IMR-90 (cell line): Measurements from ENCODE around the gene CRYGC. TPM values are rescaled to one million over a fixed set of nuclear protein-coding genes. Genes with fewer than 3 reads are reported as not detected.
A peak's percentile ranks its signal among the peaks of the same experiment; 100 is the strongest.
"Not testable (repeated sequence)": the region's sequence is repeated elsewhere in the genome, so short reads cannot be mapped to it uniquely, and the experiment has no call there.

ENCODE experiments used
- ATAC-seq: fragments of 200-7000 bp; cut with Tn5 transposase; 2 replicates; pipeline ENCODE4 v1.9.1; 2020; ENCODE audit warnings: low read depth, mild to moderate bottlenecking, moderate library complexity
- BruUV-seq: library from RNA; stranded (reverse); fragments of 400-500 nt; replicated peaks from 2 replicates; lab custom pipeline; 2021; lab: Mats Ljungman, UMichigan
- CTCF ChIA-PET: fragments of 300-600 bp; formaldehyde crosslinking; extraction: SDS; loops from one replicate; lab custom pipeline; 2021; ENCODE audit warnings: antibody characterized with exemption; lab: Yijun Ruan, JAX
- POLR2A ChIA-PET: fragments of 300-600 bp; sonication (Branson Sonifier 250); formaldehyde crosslinking; loops from one replicate; lab custom pipeline; 2022; ENCODE audit warnings: antibody characterized with exemption; ENCODE audit not compliant: unreplicated experiment; lab: Charles Lee
- DNase-seq: peaks from one replicate; pipeline ENCODE4 v3.0.0; 2013
- H2AFZ ChIP-seq: replicated peaks from 2 replicates; pipeline ENCODE3; 2013; ENCODE audit warnings: low read length, mild to moderate bottlenecking; ENCODE audit not compliant: poor library complexity
- H2AK5ac ChIP-seq: 2 replicates; pipeline ENCODE4 v1.6.1; 2013; ENCODE audit warnings: low read depth, low read length, inconsistent platforms
- H2AK9ac ChIP-seq: replicated peaks from 2 replicates; pipeline ENCODE3; 2013; ENCODE audit warnings: mild to moderate bottlenecking, low read depth, low read length, moderate library complexity; ENCODE audit not compliant: poor library complexity
- H2BK120ac ChIP-seq: 2 replicates; pipeline ENCODE4 v1.6.1; 2013; ENCODE audit warnings: low read depth, low read length, inconsistent platforms
- H2BK15ac ChIP-seq: 3 replicates; pipeline ENCODE4 v1.6.1; 2013; ENCODE audit warnings: low read depth, low read length, inconsistent platforms
- H2BK20ac ChIP-seq: 2 replicates; pipeline ENCODE4 v1.6.1; 2013; ENCODE audit warnings: low read depth, mild to moderate bottlenecking, inconsistent platforms, low read length, moderate library complexity
- H2BK5ac ChIP-seq: 2 replicates; pipeline ENCODE4 v1.6.1; 2013; ENCODE audit warnings: mild to moderate bottlenecking, low read depth, low read length, inconsistent platforms; ENCODE audit not compliant: poor library complexity, severe bottlenecking
- H3K14ac ChIP-seq: replicated peaks from 2 replicates; pipeline ENCODE4 v1.6.1; 2013; ENCODE audit warnings: low read depth, low read length, inconsistent platforms
- H3K18ac ChIP-seq: 2 replicates; pipeline ENCODE4 v1.6.1; 2013; ENCODE audit warnings: low read depth, low read length, control low read depth
- H3K23ac ChIP-seq: 2 replicates; pipeline ENCODE4 v1.6.1; 2013; ENCODE audit warnings: low read depth, low read length, inconsistent platforms
- H3K27ac ChIP-seq: 2 replicates; pipeline ENCODE4 v1.5.1; 2013; ENCODE audit warnings: mild to moderate bottlenecking, control low read depth, low read length; ENCODE audit not compliant: insufficient read depth
- H3K27me3 ChIP-seq: 2 replicates; pipeline ENCODE4 v1.6.1; 2013; ENCODE audit warnings: low read length; ENCODE audit not compliant: control insufficient read depth, insufficient read depth
- H3K36me3 ChIP-seq: 2 replicates; pipeline ENCODE4 v1.6.1; 2013; ENCODE audit warnings: low read length, mixed read lengths; ENCODE audit not compliant: control insufficient read depth, insufficient read depth
- H3K4ac ChIP-seq: 2 replicates; pipeline ENCODE4 v1.6.1; 2013; ENCODE audit warnings: low read depth, low read length, inconsistent platforms
- H3K4me1 ChIP-seq: 2 replicates; pipeline ENCODE4 v1.6.1; 2013; ENCODE audit warnings: low read length, mixed read lengths; ENCODE audit not compliant: control insufficient read depth, insufficient read depth
- H3K4me2 ChIP-seq: 2 replicates; pipeline ENCODE4 v1.6.1; 2013; ENCODE audit warnings: low read depth, mild to moderate bottlenecking, control low read depth, low read length, moderate library complexity
- H3K4me3 ChIP-seq: 2 replicates; pipeline ENCODE4 v1.5.1; 2013; ENCODE audit warnings: low read depth, mild to moderate bottlenecking, control low read depth, low read length, moderate library complexity; ENCODE audit not compliant: insufficient read depth
- H3K56ac ChIP-seq: 2 replicates; pipeline ENCODE4 v1.6.1; 2013; ENCODE audit warnings: low read length, inconsistent platforms; ENCODE audit not compliant: insufficient read depth; ENCODE audit errors: extremely low read depth
- H3K79me1 ChIP-seq, 2 experiments: 2 replicates each; pipeline ENCODE4 v1.6.1; 2013; ENCODE audit warnings: low read length in 2 of 2, inconsistent platforms in 1 of 2, low read depth in 1 of 2
- H3K9ac ChIP-seq: 2 replicates; pipeline ENCODE4 v1.6.1; 2013; ENCODE audit warnings: low read depth, low read length, control low read depth
- H3K9me1 ChIP-seq: 2 replicates; pipeline ENCODE4 v1.6.1; 2013; ENCODE audit warnings: low read length, inconsistent platforms; ENCODE audit not compliant: insufficient read depth
- H3K9me3 ChIP-seq: 2 replicates; pipeline ENCODE4 v1.6.1; 2013; ENCODE audit warnings: low read length; ENCODE audit not compliant: control insufficient read depth, insufficient read depth
- H4K20me1 ChIP-seq: 2 replicates; pipeline ENCODE4 v1.6.1; 2013; ENCODE audit warnings: low read length, inconsistent platforms; ENCODE audit not compliant: insufficient read depth
- H4K5ac ChIP-seq: 2 replicates; pipeline ENCODE4 v1.6.1; 2013; ENCODE audit warnings: mild to moderate bottlenecking, low read depth, low read length, control low read depth
- H4K8ac ChIP-seq, 2 experiments: 2 replicates each; pipeline ENCODE4 v1.6.1; 2013; ENCODE audit warnings: low read depth in 2 of 2, low read length in 2 of 2, control low read depth in 1 of 2, inconsistent platforms in 1 of 2
- H4K91ac ChIP-seq: 2 replicates; pipeline ENCODE4 v1.6.1; 2013; ENCODE audit warnings: low read depth, low read length, inconsistent platforms; ENCODE audit not compliant: insufficient read depth
- WGBS, 2 experiments: methylation state at CpG; one replicate each; pipeline versions ENCODE4 v1.1.5 to v1.1.7; 2013; ENCODE audit warnings: missing lambda C conversion rate in 2 of 2; ENCODE audit not compliant: insufficient read length in 1 of 2; ENCODE audit errors: extremely low coverage in 2 of 2; 5-methylcytosine and 5-hydroxymethylcytosine counted together
- dilution Hi-C: fragments of 300-500 bp; cut with HindIII; formaldehyde crosslinking; loops from one replicate; pipeline ENCODE4 v1.14.3; 2018; ENCODE audit warnings: low sequenced_read_pairs; ENCODE audit not compliant: unreplicated experiment
- in situ Hi-C: fragments of 300-500 bp; cut with MboI; formaldehyde crosslinking; loops from 3 replicates; pipeline ENCODE4 v1.14.3; 2019; ENCODE audit warnings: low sequenced_read_pairs, inconsistent platforms, mixed read lengths
- intact Hi-C: fragments of 100-400 bp; cut with micrococcal nuclease; formaldehyde crosslinking; loops from 2 replicates; pipeline ENCODE4 v1.10.0; 2022
- polyA plus RNA-seq, 3 experiments: library from polyadenylated mRNA; depleted of rRNA; stranded (reverse); fragments of >200 nt; gene quantifications; 2 replicates each; pipeline ENCODE4 v1.2.3, GENCODE V29; 2012; ENCODE audit warnings: low replicate concordance in 1 of 3
- total RNA-seq: library from RNA; depleted of rRNA; stranded (reverse); fragments of >200 nt; gene quantifications from 2 replicates; pipeline ENCODE4 v1.2.3, GENCODE V29; 2012

The CRYGC gene
- total and polyA plus RNA-seq, 2 of the 4 experiments (the other 2 are of a cell fraction) = not detected

GRCh38 chr2:208124013-208124715 is 5.5 kb downstream of the CRYGC start, which contains the start of gene CRYGD:
Gene CRYGD, minus strand, starts transcription at chr2:208124524. Its CDS starts 51 bp downstream, at chr2:208124473.
- H2AK5ac ChIP-seq, H2BK120ac ChIP-seq, H4K5ac ChIP-seq, in situ Hi-C loops, H2AK9ac ChIP-seq, POLR2A ChIA-PET, H2BK20ac ChIP-seq, H3K4ac ChIP-seq, CTCF ChIA-PET, H3K14ac ChIP-seq, H3K4me3 ChIP-seq, H3K23ac ChIP-seq, H2AFZ ChIP-seq, H3K27ac ChIP-seq, BruUV-seq, H3K4me1 ChIP-seq, DNase-seq, H3K9me3 ChIP-seq, H3K9me1 ChIP-seq, H3K18ac ChIP-seq, H3K4me2 ChIP-seq, H4K91ac ChIP-seq, H4K20me1 ChIP-seq, H3K9ac ChIP-seq, H2BK5ac ChIP-seq, H4K8ac ChIP-seq, intact Hi-C loops, H2BK15ac ChIP-seq, dilution Hi-C loops, H3K36me3 ChIP-seq, H3K56ac ChIP-seq, H3K79me1 ChIP-seq: not testable (repeated sequence)
- H3K27me3 ChIP-seq = peaks cover 16% of the 10 kb centered on the region
- 8% methylated on average over 13 of the region's 46 CpGs; no CpG with 5 or more reads in 1 of the 2 experiments for WGBS, 2 experiments
- peak; percentile 46; the same call in 1 of the 2 replicates for ATAC-seq
